OCI-LY1 (cell line): ENCODE measurements around the gene PTPRM.

ENCODE experiments used
- CTCF ChIP-seq: fragments of 200-600 bp; sonication (generic), shearing (Covaris generic); IDR thresholded peaks from 2 replicates; pipeline ENCODE4 v1.5.1; 2017; ENCODE audit warnings: mild to moderate bottlenecking, antibody characterized with exemption, low read length, moderate library complexity, mixed read lengths
- EZH2 ChIP-seq: fragments of 200-600 bp; sonication (generic), shearing (Covaris generic); IDR thresholded peaks from 2 replicates; pipeline ENCODE4 v1.8.0; 2017; ENCODE audit warnings: borderline replicate concordance, mixed run types, mild to moderate bottlenecking, antibody characterized with exemption, low read length, moderate library complexity, mixed read lengths

GRCh38 chr18:8453528-8453927 is 886.4 kb downstream of the PTPRM start:
- TF ChIP-seq CTCF: no peak
- no peak for TF ChIP-seq EZH2
